ENCODE data around the gene RGL4.
"Not testable (repeated sequence)": the region's sequence is repeated elsewhere in the genome, so short reads cannot be mapped to it uniquely, and the experiment has no call there.

RGL4 gene, protein sequence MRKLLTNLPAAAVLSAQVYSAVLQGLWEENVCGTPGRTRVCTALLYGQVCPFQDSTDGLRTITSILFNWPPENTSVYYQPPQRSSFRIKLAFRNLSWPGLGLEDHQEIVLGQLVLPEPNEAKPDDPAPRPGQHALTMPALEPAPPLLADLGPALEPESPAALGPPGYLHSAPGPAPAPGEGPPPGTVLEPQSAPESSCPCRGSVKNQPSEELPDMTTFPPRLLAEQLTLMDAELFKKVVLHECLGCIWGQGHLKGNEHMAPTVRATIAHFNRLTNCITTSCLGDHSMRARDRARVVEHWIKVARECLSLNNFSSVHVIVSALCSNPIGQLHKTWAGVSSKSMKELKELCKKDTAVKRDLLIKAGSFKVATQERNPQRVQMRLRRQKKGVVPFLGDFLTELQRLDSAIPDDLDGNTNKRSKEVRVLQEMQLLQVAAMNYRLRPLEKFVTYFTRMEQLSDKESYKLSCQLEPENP

DNA sequence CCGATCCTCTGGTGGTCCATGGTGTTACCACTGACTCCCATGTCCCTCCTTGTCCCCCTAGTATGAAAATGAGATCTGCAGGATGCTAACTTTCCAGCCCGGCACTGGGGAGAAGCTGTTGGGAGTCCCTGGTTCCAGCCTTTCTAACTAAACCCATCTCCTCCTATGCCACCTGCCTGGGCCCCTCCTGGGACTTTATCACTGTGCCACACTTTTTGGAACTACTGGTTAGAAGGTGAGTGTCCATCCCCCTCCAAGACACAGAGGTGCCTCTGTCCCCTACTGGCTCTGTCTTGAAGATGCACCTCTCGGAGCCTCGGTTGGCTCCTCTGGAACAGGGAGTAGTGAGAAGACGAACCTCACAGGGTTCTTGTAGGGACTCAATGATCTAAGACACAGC lies at the start of gene RGL4:
RGL4 (plus strand) TSS at position 301 of the 400 bp plus-strand sequence. CDS start 1,018 bp downstream, outside the sequence.
- no peak for DNase-seq

DNA sequence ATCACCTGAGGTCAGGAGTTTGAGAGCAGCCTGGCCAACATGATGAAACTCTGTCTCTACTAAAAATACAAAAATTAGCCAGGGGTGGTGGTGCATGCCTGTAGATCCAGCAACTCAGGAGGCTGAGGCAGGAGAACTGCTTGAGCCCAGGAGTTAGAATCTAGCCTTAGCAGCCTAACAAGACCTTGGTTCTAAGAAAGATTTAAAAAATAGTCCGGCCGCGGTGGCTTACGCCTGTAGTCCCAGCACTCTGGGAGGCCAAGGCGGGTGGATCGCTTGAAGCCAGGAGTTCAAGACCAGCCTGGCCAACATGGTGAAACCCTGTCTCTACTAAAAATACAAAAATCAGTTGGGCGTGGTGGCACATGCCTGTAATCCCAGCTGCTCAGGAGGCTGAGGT lies 44.3 kb upstream of the RGL4 start:
- not testable (repeated sequence) for DNase-seq

- no peak for DNase-seq
Observed at GRCh38 chr22:23649071-23649501, 41.7 kb upstream of the RGL4 start.

DNA sequence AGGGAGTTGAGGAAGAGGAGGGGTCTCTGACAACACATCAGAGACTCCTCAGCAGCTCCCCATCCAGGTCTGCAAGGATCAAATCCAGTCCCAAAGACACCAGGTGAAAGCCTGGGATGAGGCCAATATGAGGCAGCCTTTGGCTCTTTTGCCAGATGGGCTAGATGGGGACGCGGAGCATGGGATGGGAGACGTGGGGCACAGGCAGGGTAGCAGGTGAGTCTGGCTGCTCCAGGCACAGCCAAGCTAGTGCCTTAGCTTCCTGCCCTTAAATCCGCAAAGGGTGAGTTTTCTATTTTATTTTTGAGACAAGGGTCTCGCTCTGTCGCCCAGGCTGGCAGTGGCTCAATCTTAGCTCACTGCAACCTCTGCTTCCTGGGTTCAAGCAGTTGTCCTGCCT lies 39.1 kb upstream of the RGL4 start:
- no peak for DNase-seq

DNA sequence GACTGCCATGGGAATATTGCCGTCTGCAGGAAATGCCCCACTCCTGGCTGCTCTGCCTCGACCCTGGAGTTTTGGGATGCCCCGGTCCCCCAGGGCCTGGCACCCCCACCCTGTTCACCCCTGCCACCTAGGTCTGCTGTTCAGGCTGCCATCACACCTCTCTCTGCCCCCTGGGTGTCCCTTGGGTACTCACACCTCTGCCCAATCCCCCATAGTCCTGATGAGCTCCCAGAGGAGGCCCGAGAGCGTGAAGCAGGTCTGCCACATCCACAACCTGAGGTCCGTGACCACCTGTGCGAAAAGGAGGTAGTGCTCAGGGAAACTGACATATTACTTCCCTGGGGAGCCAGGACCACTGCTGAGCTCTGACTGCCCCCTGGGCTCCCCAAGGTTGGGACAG lies 38.5 kb upstream of the RGL4 start:
- DNase-seq: no peak

DNA sequence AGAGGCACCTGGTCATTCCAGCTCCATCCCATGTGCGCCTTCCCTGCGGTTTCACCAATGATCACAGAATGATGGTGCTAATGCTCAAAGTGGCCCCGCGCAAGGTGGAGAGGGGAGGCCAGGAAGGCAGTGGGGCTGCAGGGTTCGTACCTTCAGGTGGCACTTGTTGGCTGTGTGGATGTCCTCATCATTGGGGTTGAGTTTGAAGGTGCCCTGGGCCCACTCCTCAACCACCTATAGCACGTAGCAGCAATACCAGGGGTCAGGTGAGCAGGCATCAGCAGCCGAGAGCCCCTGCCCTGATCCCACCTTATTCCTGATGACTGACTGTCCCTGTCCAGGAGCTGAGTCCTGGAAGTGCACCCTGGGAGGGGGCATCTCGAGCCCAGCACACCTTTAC lies 38.1 kb upstream of the RGL4 start:
- no peak for DNase-seq

DNA sequence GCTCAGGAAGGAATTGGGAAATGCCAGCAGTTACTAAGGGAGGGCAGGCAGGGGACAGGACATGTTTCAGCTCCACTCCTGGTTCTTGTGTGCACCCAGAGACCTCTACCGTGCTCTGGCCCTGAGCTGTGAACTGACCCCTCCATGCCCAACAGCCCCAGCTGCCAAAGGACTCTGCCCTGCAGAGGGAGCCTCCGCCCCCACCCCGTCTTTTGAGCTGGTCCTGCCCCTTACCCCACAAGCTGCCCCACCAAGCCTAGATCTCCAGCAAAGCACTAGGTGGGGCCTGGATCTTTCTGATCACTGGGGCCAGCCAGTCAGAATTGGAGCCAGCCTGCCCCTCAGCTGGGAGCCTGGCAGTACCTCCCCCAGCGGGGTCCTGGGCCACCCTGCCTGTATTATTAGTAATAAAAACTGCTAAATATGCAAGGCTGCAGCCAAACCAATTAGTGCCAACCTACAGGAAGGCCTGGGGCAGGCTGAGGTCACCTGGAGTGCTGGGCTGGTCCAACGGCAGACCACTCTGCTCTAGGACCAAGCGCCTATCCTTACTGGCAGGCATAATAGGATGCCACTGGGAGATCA lies 34.8 kb upstream of the RGL4 start:
- DNase-seq: no peak

DNA sequence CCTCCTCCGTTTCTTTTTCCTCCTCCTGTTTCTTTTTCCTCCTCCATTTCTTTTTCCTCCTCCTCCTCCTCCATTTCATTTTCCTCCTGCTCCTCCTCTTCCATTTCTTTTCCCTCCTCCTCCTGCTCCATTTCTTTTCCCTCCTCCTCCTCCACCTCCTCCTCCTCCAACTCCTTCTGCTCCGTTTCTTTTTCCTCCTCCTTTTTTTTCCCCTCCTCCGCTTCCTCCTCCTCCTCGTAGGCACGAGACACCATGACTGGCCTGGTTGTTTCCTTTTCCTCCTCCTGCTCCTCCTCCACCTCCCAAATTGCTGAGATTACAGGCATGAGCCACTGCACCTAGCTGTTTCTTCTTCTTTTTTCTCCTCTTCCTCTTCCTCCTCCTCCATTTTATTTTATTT lies 33.1 kb upstream of the RGL4 start:
- no peak for DNase-seq

GRCh38 chr22:23660381-23660780 lies 30.4 kb upstream of the RGL4 start:
- not testable (repeated sequence) for DNase-seq

DNA sequence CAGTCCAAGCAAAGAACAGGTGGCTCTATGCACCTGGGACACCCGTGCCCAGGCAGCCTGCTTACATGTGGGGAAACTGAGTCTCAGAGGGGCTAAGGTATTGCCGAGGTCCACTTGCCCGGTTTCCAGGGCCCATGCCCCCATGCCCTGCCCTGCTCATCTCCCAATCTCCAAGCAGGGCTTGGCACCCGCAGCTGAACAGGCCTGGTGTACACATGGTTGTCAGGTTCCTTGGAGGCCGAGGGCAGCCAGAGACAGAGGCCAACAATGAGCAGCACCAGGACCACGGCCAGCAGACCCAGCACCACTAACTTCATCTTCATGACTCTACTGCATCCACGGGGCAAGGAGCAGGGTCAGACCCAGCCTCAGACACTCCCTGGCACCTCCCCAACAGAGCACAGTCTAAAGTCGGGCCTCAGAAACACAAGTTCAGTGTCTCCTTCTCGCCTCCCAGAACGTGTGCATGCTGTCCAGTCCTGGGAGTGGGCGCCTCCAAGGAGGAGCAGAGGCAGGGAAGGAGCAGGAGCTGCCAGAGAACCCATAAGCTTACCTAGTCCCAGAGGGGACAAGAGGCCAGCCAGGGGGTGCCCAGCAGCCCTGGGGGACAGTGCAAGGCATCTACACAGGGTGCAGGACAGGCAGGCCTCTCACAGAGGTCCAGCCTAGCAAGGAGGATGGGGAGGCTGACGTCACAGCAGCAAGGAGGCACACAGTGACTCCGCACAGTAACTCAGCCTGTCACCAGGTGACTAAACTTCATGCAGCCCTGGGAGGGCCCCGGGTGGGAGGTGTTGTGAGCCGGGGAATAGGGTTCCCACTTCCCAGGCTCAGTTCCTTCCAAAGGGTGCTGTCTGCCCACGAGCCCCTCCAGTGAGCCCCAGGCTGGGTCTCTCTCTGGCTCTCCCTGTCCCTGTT lies 20.2 kb upstream of the RGL4 start:
- no peak for DNase-seq

DNA sequence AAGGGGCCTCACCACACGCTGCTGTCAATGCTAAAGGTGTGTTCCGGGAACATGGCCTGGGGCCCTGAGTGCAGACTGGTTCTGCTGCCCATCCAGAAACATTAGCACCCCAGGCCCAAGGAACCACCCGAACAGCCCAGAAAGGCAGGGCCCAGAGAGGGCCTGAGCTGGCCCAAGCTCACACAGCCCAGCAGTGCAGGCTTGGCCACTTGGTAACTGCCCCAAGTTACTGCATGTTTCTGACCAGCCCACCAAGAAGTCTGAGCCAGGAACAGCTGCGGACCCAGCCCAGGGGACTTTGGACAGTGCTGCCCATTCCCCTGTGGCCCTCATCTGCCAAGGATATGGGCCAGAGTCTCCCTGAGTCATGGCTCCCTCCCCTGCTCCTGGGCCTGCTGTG lies 19.4 kb upstream of the RGL4 start:
- DNase-seq: not testable (repeated sequence)

DNA sequence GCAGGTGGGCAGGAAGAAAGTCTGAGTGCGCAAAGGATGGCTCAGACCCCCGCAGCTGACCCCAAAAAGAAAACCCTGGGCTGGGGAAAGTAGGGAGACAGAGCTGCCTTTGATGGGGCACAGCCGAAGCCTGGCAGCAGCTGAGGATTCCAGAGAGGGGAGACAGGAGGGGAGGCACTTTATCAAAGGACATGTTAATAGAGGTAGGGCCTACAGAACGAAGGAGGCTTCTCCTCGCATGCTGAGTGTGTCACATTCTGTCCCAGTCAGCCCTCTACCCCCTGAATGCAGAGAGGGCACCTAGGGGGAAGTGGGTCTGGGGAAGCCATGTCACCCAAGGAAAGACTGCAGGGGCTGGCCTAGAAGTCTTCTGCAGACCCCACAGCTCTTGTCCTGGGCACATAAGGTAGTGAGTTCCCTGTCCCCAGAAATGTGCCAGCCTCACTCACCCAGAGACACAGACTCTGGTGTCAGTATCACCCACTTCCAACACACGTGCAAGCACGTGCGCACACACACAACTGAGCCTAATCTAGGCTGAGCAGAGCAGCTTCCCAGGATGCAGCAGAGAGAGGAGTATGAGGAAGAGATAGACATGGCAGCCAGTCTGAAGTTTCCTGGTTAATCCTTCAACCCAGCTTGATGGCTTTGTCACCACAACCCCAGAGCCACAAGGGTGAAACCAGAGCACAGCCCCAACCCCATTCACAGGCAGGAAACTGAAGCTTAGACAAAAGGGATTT lies 18.3 kb upstream of the RGL4 start:
- not testable (repeated sequence) for DNase-seq

- no peak for DNase-seq
Observed at GRCh38 chr22:23673050-23673620, 17.7 kb upstream of the RGL4 start.

GRCh38 chr22:23673826-23674690 lies 16.8 kb upstream of the RGL4 start:
- DNase-seq: no peak

GRCh38 chr22:23674886-23675501 lies 15.8 kb upstream of the RGL4 start:
- not testable (repeated sequence) for DNase-seq

- DNase-seq: peak; percentile 24
Observed at GRCh38 chr22:23675502-23676415, 15.1 kb upstream of the RGL4 start.

- DNase-seq: not testable (repeated sequence)
Observed at GRCh38 chr22:23676841-23677700, 13.7 kb upstream of the RGL4 start.

DNA sequence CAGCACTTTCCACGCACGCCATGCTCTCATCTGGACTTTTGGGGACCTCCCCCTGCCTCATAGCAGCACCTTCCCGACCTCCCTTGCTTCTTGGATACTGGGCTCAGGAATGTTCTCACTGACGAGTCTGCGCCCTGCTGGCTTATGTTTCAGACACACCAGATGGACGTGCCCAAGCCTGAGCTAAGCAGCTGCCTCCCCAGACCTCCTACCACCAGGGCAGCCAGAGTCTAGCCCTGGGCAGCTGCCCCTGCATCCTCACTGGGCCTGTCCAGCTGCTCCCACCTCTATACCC lies 13.2 kb upstream of the RGL4 start:
- no peak for DNase-seq

DNA sequence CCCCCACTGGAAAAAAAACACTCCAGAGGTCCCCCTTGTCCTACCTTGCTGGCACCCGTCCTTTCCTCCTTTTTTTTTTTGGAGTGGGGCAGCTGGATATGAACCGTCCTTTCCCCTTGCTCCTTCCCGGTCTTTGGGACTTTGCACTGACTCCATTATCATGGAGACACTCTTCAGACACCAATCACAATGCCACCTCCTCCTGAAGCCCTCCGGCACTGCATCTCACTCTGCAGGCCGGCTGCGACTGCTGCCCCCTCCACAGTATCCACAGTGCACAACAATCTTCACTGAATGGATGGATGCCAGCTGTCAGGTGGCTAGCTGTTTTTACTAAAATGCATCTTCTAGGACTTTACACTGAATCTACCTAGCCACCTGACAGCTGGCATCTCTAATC lies 12.7 kb upstream of the RGL4 start:
- DNase-seq: no peak

All from activated CD4-positive, alpha-beta T cell treated with anti-CD3 and anti-CD28 coated beads, Interleukin-2, amount 50 U/mL, for 16 hours (primary cell).